ENCODE measurements around the gene RARS2.

RARS2 gene

GRCh38 chr6:87589693-87590416 is at the start of gene RARS2, which contains the start of gene ORC3 (continued):
- TF ChIP-seq ZBTB49 (tag by site-specific recombination; IDR thresholded peaks at IDR 0.05; ENCODE audit: low read depth), result no peak
- peak; percentile 80; the same call in 1 of the 2 replicates for TF ChIP-seq ZXDB (tag by site-specific recombination; IDR thresholded peaks at IDR 0.05)
- no peak for TF ChIP-seq TCF7L2 (IDR thresholded peaks at IDR 0.05; ENCODE audit: borderline replicate concordance, low read depth, low read length)
- TF ChIP-seq ZNF391 (tag by site-specific recombination; IDR thresholded peaks at IDR 0.05; ENCODE audit: borderline replicate concordance, low read depth), result peak; percentile 58; the same call in 1 of the 2 replicates
- TF ChIP-seq, protein P1, sequence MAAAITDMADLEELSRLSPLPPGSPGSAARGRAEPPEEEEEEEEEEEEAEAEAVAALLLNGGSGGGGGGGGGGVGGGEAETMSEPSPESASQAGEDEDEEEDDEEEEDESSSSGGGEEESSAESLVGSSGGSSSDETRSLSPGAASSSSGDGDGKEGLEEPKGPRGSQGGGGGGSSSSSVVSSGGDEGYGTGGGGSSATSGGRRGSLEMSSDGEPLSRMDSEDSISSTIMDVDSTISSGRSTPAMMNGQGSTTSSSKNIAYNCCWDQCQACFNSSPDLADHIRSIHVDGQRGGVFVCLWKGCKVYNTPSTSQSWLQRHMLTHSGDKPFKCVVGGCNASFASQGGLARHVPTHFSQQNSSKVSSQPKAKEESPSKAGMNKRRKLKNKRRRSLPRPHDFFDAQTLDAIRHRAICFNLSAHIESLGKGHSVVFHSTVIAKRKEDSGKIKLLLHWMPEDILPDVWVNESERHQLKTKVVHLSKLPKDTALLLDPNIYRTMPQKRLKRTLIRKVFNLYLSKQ (tag by site-specific recombination; IDR thresholded peaks at IDR 0.05; ENCODE audit: borderline replicate concordance), result no peak
- no peak for TF ChIP-seq ZNF223 (tag by site-specific recombination; IDR thresholded peaks at IDR 0.05)
- TF ChIP-seq ZNF174 (tag by site-specific recombination; IDR thresholded peaks at IDR 0.05), result no peak
- no peak for TF ChIP-seq ZNF544 (tag by site-specific recombination; IDR thresholded peaks at IDR 0.05)
- no peak for TF ChIP-seq ZNF138 (tag by site-specific recombination; IDR thresholded peaks at IDR 0.05; ENCODE audit: borderline replicate concordance)
- no peak for TF ChIP-seq ZNF521 (tag by site-specific recombination; IDR thresholded peaks at IDR 0.05)
- TF ChIP-seq ZFP69B (tag by site-specific recombination; IDR thresholded peaks at IDR 0.05), result peak; percentile 61
- no peak for TF ChIP-seq ZNF248 (tag by site-specific recombination; IDR thresholded peaks at IDR 0.05)
- TF ChIP-seq ZNF2 (tag by site-specific recombination; IDR thresholded peaks at IDR 0.05), result peak; percentile 87
- no peak for TF ChIP-seq ZNF184 (tag by site-specific recombination; IDR thresholded peaks at IDR 0.05)
- no peak for TF ChIP-seq ZNF621 (tag by site-specific recombination; IDR thresholded peaks at IDR 0.05)
- TF ChIP-seq ZNF792 (tag by site-specific recombination; IDR thresholded peaks at IDR 0.05), result no peak
- no peak for TF ChIP-seq ZNF114 (tag by site-specific recombination; IDR thresholded peaks at IDR 0.05)
- TF ChIP-seq ZNF76 (tag by site-specific recombination; IDR thresholded peaks at IDR 0.05; ENCODE audit: borderline replicate concordance, low read depth), result peak; percentile 95
- no peak for TF ChIP-seq ZNF148 (tag by site-specific recombination; IDR thresholded peaks at IDR 0.05; ENCODE audit: borderline replicate concordance)
- TF ChIP-seq ZNF529 (tag by site-specific recombination; IDR thresholded peaks at IDR 0.05; ENCODE audit: insufficient replicate concordance), result no peak
- no peak for TF ChIP-seq ZNF623 (tag by site-specific recombination; IDR thresholded peaks at IDR 0.05)
- TF ChIP-seq, protein P2, sequence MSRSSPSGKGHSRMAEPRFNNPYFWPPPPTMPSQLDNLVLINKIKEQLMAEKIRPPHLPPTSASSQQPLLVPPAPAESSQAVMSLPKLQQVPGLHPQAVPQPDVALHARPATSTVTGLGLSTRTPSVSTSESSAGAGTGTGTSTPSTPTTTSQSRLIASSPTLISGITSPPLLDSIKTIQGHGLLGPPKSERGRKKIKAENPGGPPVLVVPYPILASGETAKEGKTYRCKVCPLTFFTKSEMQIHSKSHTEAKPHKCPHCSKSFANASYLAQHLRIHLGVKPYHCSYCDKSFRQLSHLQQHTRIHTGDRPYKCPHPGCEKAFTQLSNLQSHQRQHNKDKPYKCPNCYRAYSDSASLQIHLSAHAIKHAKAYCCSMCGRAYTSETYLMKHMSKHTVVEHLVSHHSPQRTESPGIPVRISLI (tag by site-specific recombination; IDR thresholded peaks at IDR 0.05), result no peak
- TF ChIP-seq GLIS2 (tag by site-specific recombination; IDR thresholded peaks at IDR 0.05), result no peak
- no peak for TF ChIP-seq ZBTB7A (tag by site-specific recombination; IDR thresholded peaks at IDR 0.05; ENCODE audit: low read depth)
- TF ChIP-seq ZNF394 (tag by site-specific recombination; IDR thresholded peaks at IDR 0.05; ENCODE audit: borderline replicate concordance), result 0 out of 2 replicates have a peak, but pooled peaks have one; percentile 16
- no peak for TF ChIP-seq PRDM10 (tag by site-specific recombination; IDR thresholded peaks at IDR 0.05)
